ENCODE measurements around the gene AACS.
"Not testable (repeated sequence)": the region's sequence is repeated elsewhere in the genome, so short reads cannot be mapped to it uniquely, and the experiment has no call there.

Gene AACS

GRCh38 chr12:125061229-125061628 is 4.0 kb upstream of the AACS start:
- no peak for DNase-seq

GRCh38 chr12:125063522-125063921 is 1.7 kb upstream of the AACS start:
- not testable (repeated sequence) for DNase-seq

- DNase-seq: no peak
Observed at GRCh38 chr12:125064492-125064891, 743 bp upstream of the AACS start.

DNA sequence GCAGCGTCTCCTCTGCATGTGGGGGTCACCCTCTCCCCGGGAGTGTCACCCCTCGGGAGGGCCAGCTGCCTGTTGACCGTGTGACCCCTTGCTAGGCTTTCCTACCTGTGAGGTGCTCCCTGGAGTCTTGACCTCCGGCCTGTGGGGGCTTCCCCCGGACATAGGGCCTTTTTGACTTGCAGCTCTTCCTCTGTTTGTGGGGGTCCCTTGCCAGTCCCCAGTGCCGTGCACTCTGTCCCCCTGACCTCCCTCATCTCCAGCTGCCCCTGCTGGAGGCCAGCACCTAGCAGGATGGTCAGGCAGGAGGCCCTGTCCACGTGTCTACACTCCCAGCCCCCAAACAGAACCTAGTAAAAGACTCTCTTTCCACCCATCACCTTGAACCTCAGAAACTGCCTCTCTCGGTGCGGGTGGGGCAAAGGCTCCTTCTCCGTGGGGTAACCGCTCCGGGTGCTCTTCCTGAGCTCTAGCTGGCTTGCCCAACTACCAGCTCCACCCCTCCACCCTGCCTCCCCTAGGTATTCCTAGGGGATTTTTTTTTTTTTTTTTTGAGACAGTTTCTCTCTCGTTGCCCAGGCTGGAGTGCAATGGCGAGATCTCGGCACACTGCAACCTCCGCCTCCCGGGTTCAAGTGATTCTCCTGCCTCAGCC is 810 bp downstream of the AACS start:
- DNase-seq: no peak

GRCh38 chr12:125068391-125068790 is 3.2 kb downstream of the AACS start:
- no peak for DNase-seq

- peak in 1 of 2 experiments; percentile 34 for DNase-seq
Observed at GRCh38 chr12:125069616-125070015, 4.4 kb downstream of the AACS start.

GRCh38 chr12:125070112-125070511 is 4.9 kb downstream of the AACS start:
- no peak for DNase-seq

DNA sequence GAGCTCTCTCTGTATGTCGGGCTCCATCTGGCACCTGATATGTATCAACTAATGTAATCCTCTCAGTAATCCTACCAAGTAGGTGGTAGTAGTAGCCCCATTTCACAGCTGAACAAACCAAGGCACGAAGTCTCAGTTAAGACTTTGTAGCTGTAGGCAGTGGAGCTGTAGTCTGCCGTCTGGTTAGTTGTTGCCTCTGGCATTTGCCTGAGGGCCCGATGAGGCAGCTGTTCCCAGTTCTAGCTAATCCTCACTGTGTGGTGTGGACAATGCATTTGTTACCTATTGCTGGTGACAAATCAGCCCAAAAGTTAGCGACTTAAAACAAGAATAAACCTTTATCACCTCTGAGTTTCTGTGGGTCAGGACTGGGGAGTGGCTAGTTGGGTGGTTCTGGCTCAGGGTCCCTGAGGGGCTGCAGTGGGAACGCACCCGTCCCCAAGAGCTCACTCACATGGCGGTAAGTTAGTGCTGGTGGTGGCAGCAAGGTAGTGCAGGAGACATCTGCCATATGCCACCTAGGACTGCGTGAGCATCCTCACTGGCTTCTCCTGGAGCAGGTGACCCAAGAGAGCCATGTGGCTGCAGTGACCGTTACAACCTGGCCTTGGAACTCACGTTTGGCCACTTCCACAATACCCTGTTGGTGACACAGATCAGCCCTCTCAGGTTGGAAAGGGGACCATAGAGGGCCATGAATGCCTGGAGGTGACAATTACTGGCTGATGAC is 5.6 kb downstream of the AACS start:
- no peak for DNase-seq

GRCh38 chr12:125071456-125071855 is 6.2 kb downstream of the AACS start:
- no peak for DNase-seq

- DNase-seq: no peak
Observed at GRCh38 chr12:125072496-125072895, 7.3 kb downstream of the AACS start.

- not testable (repeated sequence) for DNase-seq
Observed at GRCh38 chr12:125074294-125074693, 9.1 kb downstream of the AACS start.

- no peak for DNase-seq
Observed at GRCh38 chr12:125076103-125076502, 10.9 kb downstream of the AACS start.

DNA sequence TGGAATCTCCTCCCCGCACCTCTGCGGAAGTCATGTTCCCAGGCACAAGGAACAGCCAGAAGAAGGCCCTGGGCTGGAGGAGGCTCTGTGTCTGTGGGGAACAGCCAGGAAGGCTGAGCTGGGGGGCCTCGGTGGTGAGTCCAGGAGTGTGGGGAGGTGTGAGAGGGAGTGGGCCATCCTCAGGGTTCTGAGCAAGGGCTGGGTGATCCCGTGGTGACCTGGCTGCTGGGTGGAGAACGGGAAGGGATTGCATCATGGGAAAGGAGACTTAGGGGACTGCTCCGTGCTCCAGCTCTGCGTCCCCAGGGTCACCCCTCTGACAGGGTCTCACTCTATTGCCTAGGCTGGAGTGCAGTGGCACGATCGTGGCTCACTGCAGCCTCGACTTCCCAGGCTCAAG is 13.8 kb downstream of the AACS start:
- DNase-seq: no peak

GRCh38 chr12:125079648-125080645 is 14.7 kb downstream of the AACS start:
- no peak for DNase-seq

DNA sequence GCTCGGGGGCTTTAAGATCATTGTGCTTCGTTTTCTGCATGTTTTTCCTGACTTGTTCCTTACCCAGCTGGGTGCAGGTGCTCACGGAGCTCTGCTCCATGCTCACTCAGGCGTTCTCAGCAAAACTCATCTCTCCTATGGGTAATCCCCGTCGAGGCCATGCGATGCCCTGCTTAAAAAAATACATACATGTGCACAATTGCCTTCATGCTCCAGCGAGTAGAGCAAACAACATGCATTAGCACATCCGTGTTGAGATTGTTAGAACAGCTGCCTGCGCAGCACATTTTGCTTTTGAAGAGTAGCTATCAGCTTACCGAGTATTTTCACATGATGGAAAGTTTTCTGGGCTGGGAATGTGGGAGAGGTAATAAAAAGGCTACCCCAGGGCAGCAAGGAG is 16.2 kb downstream of the AACS start:
- no peak for DNase-seq

DNA sequence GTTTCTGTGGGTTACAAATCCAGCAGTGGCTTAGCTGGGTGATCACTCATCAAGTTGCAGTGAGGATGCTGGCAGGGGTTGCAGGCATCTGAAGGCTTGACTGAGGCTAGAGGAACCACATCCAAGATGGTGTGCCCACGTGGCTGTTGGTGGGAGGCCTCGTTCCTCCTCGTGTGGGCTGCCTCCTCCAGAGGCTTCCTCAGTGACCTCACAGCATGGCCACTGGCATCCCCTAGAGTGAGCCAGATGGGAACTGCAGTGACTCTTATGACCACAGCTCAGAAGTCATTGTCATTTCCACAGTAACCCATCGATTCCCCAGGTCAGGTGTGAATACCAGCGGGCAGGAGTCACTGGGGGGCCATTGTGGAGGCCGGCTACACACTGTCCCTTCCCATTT is 17.8 kb downstream of the AACS start:
- no peak for DNase-seq

DNA sequence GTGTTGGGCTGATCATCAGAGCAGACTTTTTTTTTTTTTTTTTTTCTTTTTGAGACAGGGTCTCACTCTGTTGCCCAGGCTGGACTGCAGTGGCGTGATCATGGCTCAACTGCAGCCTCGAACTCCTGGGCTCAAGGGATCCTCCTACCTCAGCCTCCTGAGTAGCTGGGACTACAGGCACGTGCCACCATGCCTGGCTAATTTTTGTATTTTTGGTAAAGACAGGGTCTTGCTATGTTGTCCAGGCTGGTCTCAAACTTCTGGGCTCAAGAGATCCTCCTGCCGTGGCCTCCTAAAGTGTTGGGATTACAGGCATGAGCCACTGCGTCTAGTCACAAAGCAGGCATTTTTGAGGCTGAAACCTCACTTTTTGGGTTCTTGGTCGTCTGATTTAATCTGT is 23.0 kb downstream of the AACS start:
- DNase-seq: not testable (repeated sequence)

- peak in 1 of 2 experiments; percentile 58 for DNase-seq
Observed at GRCh38 chr12:125089083-125089482, 23.8 kb downstream of the AACS start.

GRCh38 chr12:125089626-125090025 is 24.4 kb downstream of the AACS start:
- DNase-seq: no peak

GRCh38 chr12:125090437-125090836 is 25.2 kb downstream of the AACS start:
- DNase-seq: no peak

GRCh38 chr12:125091401-125091800 is 26.2 kb downstream of the AACS start:
- no peak for DNase-seq

- DNase-seq: no peak
Observed at GRCh38 chr12:125092108-125092871, 27.1 kb downstream of the AACS start.

All from NCI-H446 (cell line).